RWPE2 (cell line): Measurements from ENCODE around the gene NKD1.

ENCODE experiments used
- ATAC-seq: fragments of 200-7000 bp; cut with Tn5 transposase; 3 replicates; pipeline ENCODE4 v1.9.1; 2021; ENCODE audit warnings: low read depth
- DNase-seq: peaks from one replicate; pipeline ENCODE4 v3.0.0-alpha.2; 2020; ENCODE audit warnings: low spot score
- H3K27ac ChIP-seq: fragments of 450-650 bp; 2 replicates; pipeline ENCODE4 v1.5.1; 2017; ENCODE audit warnings: mild to moderate bottlenecking; ENCODE audit not compliant: poor library complexity, severe bottlenecking
- H3K27me3 ChIP-seq: fragments of 250-450 bp; sonication (Bioruptor Pico); 2 replicates; pipeline ENCODE4 v1.5.1; 2021; ENCODE audit warnings: mild to moderate bottlenecking, moderate library complexity; ENCODE audit not compliant: insufficient read depth, poor library complexity, severe bottlenecking
- H3K36me3 ChIP-seq: fragments of 250-450 bp; sonication (Bioruptor Pico); 2 replicates; pipeline ENCODE4 v1.5.1; 2020; ENCODE audit warnings: low read depth, mild to moderate bottlenecking, moderate library complexity
- H3K4me1 ChIP-seq: fragments of 250-450 bp; sonication (Bioruptor Pico); 2 replicates; pipeline ENCODE4 v1.5.1; 2021; ENCODE audit warnings: mild to moderate bottlenecking, moderate library complexity; ENCODE audit not compliant: insufficient read depth, poor library complexity, severe bottlenecking
- H3K4me3 ChIP-seq: fragments of 250-450 bp; sonication (Bioruptor Pico); 2 replicates; pipeline ENCODE4 v1.5.1; 2021; ENCODE audit warnings: mild to moderate bottlenecking, moderate library complexity; ENCODE audit not compliant: severe bottlenecking
- H3K9me3 ChIP-seq: fragments of 250-450 bp; sonication (Bioruptor Pico); 2 replicates; pipeline ENCODE4 v1.5.1; 2021; ENCODE audit warnings: mild to moderate bottlenecking, moderate library complexity; ENCODE audit not compliant: severe bottlenecking
- TF ChIP-seq, protein P1 (sequence below): fragments of 450-650 bp; IDR thresholded peaks from one replicate; pipeline ENCODE4 v1.5.1; 2017; ENCODE audit warnings: mild to moderate bottlenecking, moderate library complexity; ENCODE audit not compliant: poor library complexity, severe bottlenecking

NKD1 gene

DNA sequence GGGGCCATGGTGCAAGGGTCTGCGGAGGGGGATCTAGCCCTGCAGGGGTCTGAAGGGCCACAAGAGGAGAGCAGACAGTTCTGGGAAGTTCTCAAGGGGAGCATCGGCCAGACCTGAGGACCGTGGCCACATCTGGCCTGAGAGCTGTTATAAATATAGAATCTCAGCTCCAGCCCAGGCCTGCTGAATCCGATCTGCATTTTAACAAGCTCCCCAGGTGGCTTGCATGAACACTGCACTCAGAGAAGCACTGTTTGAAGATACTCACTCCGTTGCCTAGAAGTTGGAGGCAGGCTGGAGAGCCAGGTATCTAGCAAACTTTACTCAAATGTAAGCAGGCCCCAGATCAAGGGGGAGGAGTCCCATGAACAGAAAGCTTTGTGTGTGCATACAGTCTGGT is 61.3 kb downstream of the NKD1 start:
- H3K27me3 ChIP-seq = no peaks in the 10 kb centered on the region
- no peak for DNase-seq
- no peak overlapping the region for H3K27ac ChIP-seq
- ATAC-seq = no peak
- no peaks in the 10 kb centered on the region for H3K4me1 ChIP-seq
- no peak overlapping the region for H3K4me3 ChIP-seq
- no peaks in the 10 kb centered on the region for H3K9me3 ChIP-seq
- H3K36me3 ChIP-seq = no peaks in the 10 kb centered on the region
- TF ChIP-seq, protein P1, sequence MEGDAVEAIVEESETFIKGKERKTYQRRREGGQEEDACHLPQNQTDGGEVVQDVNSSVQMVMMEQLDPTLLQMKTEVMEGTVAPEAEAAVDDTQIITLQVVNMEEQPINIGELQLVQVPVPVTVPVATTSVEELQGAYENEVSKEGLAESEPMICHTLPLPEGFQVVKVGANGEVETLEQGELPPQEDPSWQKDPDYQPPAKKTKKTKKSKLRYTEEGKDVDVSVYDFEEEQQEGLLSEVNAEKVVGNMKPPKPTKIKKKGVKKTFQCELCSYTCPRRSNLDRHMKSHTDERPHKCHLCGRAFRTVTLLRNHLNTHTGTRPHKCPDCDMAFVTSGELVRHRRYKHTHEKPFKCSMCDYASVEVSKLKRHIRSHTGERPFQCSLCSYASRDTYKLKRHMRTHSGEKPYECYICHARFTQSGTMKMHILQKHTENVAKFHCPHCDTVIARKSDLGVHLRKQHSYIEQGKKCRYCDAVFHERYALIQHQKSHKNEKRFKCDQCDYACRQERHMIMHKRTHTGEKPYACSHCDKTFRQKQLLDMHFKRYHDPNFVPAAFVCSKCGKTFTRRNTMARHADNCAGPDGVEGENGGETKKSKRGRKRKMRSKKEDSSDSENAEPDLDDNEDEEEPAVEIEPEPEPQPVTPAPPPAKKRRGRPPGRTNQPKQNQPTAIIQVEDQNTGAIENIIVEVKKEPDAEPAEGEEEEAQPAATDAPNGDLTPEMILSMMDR = no peak

- H3K4me1 ChIP-seq = no peaks in the 10 kb centered on the region
- no peak overlapping the region for H3K27ac ChIP-seq
- TF ChIP-seq, protein P1 = no peak
- H3K27me3 ChIP-seq = no peaks in the 10 kb centered on the region
- H3K4me3 ChIP-seq = no peak overlapping the region
- no peaks in the 10 kb centered on the region for H3K36me3 ChIP-seq
- DNase-seq (no peak), ATAC-seq (no peak)
- no peaks in the 10 kb centered on the region for H3K9me3 ChIP-seq
These were observed 62.4 kb downstream of the NKD1 start for GRCh38 chr16:50610331-50611262.

DNA sequence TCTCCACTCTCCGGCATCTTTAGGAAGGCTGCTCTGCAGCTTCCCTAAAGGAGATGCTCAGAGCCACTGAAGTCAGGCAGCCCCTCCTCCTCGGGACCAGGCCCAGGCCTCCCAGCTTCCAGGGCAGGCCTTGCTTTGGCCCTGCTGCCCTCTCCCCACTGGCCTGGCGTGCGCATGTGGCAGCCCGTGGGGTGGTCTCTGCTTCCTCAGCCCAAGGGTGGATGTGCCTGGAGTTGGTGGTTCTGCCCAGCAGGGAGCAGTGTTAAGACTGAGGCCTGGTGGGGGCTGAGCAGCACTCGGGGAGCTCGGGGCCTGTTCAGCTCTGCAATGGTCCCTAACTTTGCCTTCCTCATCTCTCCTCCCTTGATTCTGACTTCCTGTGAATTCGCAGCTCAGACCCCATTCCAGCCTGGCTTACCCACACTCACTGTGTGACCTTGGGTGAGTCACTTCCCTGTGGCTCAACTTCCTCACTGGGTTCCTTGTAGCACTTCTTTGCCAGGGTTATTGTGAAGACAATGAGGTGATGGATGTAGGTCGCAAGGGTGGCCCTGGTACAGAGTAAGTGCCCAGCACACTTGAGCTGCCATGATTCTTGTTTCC is 63.2 kb downstream of the NKD1 start:
- no peaks in the 10 kb centered on the region for H3K27me3 ChIP-seq

DNA sequence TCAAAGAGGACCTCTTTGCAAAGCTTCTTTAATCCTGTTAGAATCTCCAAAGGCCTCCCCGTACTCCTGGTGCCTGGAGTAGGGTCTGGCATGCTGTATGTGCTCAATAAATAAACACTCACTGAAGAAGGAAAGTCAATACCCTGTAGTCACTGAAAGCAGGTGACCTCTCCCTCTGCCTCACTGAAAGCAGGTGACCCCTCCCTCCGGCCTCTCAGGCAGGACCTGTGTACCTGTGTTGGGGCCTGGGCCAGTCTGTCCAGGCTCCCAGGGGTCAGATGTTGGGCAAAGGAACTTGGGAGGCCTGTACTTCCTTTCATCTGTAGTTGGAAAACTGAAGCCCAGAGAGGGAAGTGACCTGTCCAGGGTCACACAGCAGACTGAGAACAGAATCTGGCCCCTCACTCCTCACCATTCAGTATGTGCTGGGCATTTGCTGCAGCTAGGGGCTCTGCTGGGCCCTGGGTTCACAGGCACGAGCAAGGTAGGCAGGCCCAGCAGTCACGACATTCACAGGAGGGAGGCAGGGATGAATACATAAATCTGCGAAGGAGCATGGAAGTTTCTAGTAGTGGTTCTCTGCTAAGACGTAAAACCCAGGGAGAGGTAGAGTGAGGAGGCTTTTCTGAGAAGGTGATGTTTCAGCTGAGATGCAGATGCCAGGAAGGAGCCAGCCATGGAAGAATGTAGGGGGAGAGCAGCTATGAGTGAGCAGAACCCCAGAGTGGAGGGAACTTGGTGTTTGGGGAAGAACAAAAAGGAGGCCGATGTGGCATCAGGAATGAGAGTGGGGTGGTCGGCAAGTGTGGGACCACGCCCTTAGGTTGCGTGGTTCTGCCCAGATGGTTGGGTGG is 64.0 kb downstream of the NKD1 start:
- ATAC-seq (no peak), DNase-seq (no peak)
- Histone ChIP-seq H3K27ac (no peak overlapping the region), H3K36me3 (no peaks in the 10 kb centered on the region), H3K9me3 (no peaks in the 10 kb centered on the region), H3K27me3 (no peaks in the 10 kb centered on the region), H3K4me1 (no peaks in the 10 kb centered on the region), H3K4me3 (no peak overlapping the region)
- TF ChIP-seq, protein P1 = no peak

More for the DNA sequence above, 63.2 kb downstream of the NKD1 start:
- no peaks in the 10 kb centered on the region for H3K4me1 ChIP-seq
- ATAC-seq (peak; percentile 44; the same call in 1 of the 3 replicates), DNase-seq (no peak)
- H3K27ac ChIP-seq = no peak overlapping the region
- H3K4me3 ChIP-seq = no peak overlapping the region
- TF ChIP-seq, protein P1 = no peak
- no peaks in the 10 kb centered on the region for H3K9me3 ChIP-seq
- no peaks in the 10 kb centered on the region for H3K36me3 ChIP-seq
